8988T (cell line): ENCODE data around the gene PERM1.
"Not testable (repeated sequence)": the region's sequence is repeated elsewhere in the genome, so short reads cannot be mapped to it uniquely, and the experiment has no call there.

ENCODE experiments used
- DNase-seq: peaks from one replicate; pipeline ENCODE4 v3.0.0; 2011

PERM1 gene

DNA sequence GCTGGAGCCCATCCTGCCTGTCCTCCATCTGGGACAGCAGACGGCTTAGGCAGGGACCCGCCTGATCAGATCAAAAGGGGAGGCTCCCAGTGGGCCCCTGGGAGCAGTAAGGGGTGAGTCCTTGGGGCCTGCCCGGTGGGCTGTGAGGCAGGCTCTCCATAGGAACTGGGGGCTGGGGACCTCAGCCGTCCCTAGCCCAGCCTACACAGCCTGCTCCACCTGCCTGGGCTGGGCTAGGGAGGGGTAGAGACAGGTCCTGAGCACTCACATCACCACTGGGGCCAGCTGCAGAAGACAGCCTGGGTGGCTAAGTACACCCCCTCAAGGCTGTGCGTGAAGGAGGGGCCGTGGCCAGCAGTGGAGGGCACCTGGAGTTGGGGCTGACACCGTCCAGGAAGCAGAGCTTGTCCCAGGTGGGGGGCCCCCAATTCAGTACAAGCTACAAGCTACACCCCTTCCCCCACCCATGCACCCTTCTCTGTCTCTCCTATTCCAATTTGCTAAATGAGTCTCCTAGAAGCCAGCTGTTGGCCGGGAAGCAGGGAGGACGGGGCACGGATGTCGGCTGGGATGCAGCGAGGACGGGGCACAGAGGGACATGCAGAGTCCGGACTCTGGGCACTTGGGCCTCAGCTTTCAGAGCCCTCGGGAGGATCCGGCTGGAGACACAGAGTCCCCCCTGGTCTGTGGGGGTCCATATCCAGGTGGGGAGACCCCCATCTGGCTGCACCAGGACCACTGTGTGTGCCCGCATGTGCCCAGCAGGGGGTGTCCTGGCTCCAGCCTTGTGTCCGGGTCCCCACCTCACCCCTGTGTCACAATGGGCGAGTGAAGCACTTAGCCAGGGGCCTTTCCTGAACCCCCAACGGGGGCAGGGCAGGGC lies 33.1 kb upstream of the PERM1 start:
- no peak for DNase-seq

GRCh38 chr1:1013922-1014648 lies 32.2 kb upstream of the PERM1 start:
- DNase-seq: no peak

GRCh38 chr1:1013105-1013921 lies 31.4 kb upstream of the PERM1 start, which contains the start of gene ISG15:
TSS of gene ISG15 (plus strand) at chr1:1013497. CDS start at chr1:1013574, 77 bp downstream.
- no peak for DNase-seq

DNA sequence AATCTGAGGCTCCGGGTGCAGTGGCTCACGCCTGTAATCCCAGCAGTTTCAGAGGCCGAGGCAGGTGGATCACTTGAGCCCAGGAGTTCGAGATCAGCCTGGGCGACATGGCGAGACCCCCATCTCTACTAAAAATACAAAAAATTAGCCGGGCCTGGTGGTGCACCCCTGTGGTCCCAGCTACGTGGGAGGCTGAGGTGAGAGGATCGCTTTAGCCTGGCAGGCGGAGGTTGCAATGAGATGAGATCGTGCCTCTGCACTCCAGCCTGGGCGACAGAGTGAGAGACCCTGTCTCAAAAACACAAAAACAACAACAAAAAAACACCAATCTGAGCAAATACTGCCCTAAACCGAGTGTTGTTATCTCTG lies 30.8 kb upstream of the PERM1 start:
- DNase-seq: not testable (repeated sequence)

DNA sequence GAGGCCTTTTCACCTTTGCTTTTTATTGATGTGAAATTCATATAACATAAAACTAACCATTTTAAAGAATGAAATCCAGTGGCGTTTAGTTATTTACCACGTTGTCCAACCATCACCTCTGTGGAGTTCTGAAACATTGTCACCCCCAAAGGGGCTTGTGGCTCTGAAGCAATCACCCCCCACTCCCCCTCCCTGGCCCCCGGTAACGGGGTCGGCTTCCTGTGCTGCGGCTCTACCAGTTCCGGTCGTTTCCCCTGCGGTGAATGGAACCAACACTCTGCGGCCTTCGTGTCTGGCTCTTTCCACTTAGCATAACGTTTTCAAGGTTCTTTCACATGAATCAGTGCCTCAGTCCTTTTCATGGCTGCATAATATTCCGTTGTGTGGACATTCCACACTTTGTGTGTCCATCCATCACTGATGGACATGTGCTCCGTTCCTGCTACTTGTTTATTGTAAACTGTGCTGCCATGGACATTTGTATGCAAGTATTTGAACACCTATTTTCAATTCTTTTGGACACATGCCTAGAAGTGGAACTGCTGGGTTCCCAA lies 29.6 kb upstream of the PERM1 start:
- no peak for DNase-seq

GRCh38 chr1:1010131-1010530 lies 28.2 kb upstream of the PERM1 start:
- not testable (repeated sequence) for DNase-seq

DNA sequence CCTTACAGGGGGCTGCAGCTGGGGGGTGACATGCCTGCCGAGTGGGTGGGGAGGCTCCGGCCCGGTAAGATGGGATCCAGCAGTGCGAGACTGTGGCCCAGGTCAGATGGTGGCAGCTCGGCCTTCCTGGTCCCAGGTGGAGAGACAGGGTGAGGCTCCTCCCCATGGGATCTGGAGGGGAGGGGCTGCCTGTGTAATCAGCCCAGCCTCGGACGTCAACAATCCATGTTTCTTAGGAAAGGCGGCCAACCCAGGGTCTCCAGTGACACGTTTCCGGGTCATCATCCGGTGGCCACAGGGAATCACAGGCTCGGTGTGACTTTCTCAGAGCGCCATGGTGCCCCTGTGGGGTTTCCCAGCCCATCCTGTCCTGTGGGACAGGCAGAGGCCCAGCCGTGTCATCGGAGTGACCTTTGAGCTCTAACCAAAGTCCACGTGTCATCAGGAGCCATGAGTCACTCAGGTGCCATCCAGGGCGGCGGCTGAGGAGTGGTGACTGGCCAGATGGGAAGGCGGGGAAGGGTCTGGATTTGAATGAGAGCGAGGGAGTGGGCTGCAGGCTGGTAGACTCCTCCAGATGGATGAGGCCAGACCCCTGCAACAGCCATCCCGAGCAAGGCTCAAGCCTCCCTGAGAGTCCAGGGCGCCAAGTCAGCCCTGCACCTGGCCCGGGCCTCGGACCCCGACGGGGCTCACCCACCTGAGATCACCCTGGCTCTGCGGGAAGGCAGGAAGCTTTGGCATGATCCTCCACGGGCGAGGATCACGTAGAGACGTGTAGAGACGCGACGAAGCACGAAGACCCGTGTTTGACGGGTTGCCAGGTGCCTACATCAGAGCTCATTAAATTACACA lies 24.6 kb upstream of the PERM1 start:
- no peak for DNase-seq

DNA sequence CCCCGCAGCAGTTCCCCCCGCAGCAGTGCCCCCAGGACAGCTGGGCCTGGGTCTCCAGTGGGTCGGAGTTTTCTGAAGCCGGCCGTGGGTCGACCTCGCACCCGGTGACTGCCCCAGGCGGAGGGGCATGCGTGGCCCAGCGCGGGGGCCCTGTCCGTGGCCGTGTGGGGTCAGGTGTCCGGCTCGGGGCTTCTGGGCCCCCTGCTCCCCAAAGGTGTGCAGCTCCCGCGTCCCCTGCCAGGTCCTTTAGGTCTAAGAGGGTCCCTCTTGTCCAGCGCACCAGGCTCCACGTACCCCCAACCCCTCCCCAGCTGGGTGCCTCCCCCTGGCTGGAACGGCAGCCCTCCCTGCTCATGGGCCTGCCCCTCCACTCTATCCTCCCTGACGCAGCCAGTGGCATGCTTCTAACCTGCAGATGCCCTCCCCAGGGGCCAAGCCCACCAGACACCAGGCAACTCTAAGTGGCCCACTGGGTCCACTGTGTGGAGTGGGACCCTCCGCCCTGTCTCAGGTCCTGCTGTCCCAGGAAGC lies 23.9 kb upstream of the PERM1 start:
- DNase-seq: no peak

- DNase-seq: no peak
Measured at GRCh38 chr1:1004780-1005697, 23.1 kb upstream of the PERM1 start.

- no peak for DNase-seq
Measured at GRCh38 chr1:1004420-1004779, 22.5 kb upstream of the PERM1 start.

DNA sequence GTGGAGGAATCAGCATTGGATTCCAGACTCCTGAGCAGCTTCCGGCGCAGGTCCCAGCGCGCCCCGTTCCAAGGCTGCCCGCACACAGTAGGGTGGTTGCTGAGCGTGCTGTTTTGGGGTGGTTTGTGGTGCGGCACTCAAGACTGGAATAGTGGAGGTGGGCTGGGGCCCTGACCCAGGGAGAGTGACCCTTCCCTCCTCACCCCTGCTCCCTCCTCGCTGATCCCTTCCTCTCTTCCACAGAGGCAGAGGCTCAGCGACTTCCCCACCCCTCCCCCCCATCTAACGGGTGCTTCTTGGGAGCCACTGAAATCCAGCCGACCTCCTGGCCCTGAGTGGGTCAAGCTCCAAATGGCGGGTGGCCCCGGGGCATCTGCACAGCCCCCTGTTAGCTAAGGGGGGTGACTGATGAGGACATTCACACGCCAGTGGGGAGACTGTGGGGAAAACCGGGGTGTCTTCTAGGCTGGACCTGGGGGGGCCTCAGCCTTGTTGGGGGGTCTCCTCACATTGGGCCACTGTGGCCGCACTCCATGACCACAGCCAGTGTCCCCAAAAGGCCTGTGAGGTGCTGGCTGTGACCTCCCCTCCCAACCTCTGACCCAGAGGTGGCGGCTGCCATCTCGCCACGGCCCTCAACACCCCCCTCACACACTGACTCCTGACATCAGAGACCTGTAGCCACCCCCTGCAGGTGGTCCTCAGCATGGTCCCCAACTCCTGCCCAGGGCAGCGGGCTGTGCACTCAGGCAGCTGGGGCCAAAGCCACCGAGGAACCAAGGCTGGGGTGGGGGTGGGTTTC lies 21.9 kb upstream of the PERM1 start:
- DNase-seq: no peak

GRCh38 chr1:1001057-1001783 lies 19.3 kb upstream of the PERM1 start:
- peak; percentile 10 for DNase-seq

DNA sequence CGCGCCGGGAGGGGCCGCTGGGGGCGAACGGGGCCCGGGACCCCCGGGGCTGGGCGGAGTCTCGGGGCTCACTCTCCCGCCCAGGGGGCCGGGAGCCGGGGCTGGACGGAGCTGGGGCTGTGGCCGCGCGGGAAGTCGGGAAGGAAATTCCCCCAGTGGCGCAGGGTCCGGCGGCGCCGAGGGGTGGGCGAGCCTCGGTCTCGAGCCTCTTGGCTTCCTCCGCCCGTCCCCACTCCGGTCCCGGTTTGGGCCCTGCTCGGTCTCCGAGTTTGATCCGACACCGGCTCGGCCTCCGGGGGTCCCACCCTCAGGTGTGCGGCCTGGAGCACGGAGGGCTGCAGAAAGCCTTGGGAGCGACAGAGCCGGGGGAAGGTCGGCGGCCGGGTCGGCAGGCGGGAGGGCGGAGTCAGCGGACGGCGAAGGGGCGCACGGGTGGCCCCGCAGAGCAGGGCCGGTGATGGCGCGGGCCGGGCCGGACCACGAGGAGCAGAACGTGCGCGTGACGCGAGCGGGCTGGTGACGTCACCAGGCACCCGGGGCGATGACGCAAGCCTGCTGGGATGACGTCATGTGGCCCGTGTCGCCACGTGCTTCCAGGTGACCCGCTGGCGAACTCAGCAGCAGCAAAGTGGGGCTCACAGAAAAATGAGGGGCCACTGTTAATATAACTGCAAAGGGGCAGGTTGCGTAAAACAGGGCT lies 18.6 kb upstream of the PERM1 start:
- DNase-seq: peak; percentile 85

- DNase-seq: peak; percentile 60
Measured at GRCh38 chr1:999725-1000356, 17.9 kb upstream of the PERM1 start, which contains the start of gene HES4. TSS of gene HES4 (minus strand) at chr1:1000097. CDS start at chr1:999973, 124 bp downstream.

DNA sequence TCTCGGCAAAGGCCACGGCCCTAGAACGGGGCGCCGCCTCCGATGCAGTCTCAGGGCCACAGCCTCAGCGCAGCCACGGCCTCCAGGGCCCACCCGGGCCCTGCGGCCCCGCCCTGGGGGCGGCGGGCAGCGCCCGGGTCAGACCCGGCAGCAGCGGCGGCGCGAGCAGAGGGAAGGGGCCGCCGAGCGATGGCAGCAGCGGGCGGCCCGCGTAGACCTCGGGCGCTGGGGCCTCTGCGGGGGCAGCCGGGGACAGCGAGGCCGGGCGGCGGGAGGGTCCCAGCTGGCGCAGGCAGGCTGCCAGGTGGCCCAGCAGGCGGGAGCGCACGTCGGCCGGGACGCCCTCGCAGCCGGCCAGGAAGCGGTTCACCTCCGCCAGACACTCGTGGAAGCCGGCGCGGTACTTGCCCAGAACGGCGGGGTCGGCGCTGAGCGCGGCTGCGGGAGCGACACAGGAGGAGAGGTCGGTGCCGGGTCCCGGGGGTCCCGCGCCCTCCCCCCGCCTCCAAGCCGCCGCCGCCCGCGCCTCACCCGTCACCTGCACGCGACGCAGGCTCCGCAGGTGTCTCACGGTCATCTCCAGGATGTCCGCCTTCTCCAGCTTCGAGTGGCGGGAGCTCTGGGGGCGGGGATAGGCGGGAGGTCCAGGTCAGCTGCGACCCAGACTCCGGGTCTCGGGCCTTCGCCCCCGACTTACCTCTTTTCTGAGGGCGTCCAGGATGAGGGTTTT lies 17.3 kb upstream of the PERM1 start:
- DNase-seq: no peak

DNA sequence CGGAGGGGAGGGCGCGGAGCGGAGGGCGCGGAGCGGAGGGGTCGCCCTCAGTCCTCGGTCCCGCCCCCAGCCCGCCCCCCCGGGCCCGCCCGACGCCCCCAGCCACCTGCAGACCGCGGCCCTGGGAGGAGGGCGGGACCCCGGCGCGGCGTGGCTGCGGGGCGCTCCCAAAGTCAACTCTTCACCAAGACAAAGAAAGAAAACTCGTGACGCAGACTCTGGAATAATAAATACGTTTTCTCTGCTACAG lies 16.8 kb upstream of the PERM1 start:
- no peak for DNase-seq

- no peak for DNase-seq
Measured at GRCh38 chr1:997993-998744, 16.3 kb upstream of the PERM1 start.
